GM18520 (cell line): Measurements from ENCODE around the gene IFT81.
"Not testable (repeated sequence)": the region's sequence is repeated elsewhere in the genome, so short reads cannot be mapped to it uniquely, and the experiment has no call there.

ENCODE experiments used
- ATAC-seq: cut with Tn5 transposase; IDR thresholded peaks from one replicate; pipeline ENCODE4 v1.9.1; 2021; ENCODE audit not compliant: unreplicated experiment

IFT81 gene

DNA sequence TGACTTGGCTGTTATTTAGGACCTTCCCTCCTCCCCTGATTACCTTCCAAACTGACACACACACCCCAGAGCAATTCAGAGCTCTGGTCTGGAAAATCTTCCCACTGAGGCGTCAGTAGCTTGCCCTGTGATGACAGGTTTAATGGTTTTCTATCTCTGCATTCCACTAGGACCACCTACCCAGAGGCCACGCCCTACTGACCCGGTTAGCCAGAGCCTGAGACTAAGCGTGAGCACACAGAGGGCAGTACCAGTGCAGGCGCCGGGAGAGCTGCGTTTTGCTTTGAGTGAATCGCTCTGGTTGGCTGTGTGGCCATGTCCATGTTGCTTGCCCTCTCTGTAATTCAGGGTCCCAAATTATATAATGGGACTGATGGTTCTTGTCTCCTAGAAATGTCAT is 120.7 kb downstream of the IFT81 start:
- ATAC-seq = no peak

DNA sequence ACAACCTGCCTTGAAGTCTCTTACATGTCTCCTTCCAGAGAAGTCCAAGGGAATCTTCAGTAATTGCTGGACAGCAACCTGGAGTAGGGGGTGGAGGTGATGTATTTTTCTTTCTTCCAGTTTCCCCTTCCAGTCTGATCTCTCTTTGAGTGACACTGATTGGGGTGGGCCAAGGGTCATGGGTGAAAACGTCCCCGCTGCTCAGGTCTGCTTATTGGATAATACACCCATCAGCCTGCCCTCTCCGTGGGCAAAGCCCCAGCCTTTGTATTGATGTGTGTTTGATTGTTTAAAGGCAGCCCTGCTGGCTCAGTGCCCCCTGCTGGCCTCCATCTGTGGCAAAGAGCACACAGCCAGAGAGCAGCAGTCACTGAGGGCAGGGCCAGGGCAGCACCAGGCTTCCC is 121.2 kb downstream of the IFT81 start:
- no peak for ATAC-seq

GRCh38 chr12:110246636-110247339 is 122.6 kb downstream of the IFT81 start:
- ATAC-seq = no peak

DNA sequence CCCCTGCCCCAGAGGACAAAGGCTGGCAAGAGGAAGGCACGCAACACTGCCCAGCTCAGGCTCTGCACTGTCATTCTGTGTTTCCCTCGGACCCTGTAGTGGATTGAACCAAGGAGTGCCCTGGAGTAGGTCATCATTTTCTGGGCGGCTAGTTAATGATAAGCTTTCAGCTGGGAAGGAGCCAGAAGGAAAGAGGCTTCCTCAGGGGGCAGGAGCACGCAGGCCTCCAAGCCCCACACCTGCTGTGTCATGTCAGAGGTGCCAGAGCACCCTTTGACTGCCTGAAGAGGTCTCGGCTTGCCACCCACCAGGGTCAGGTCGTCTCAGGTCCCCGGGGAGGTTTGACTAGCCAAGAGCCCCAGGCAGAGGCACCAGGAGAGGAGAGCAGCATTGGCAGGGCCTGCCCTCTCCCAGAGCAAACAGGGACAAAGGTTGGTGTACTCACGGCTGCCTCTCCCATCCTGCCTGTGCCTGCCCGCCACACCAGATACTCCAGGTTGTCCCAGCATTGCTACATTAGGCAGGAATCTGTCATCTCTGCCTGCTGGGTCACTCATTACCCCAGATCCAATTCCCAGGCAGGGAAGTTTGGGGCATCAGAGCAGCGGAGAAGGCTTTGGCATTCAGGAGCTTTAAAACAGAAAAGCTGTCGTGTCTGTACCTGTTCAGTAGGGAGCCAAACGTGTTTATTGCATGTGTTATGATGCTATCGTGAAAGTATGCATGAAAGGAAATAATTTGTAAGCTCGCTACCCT is 123.4 kb downstream of the IFT81 start:
- no peak for ATAC-seq

DNA sequence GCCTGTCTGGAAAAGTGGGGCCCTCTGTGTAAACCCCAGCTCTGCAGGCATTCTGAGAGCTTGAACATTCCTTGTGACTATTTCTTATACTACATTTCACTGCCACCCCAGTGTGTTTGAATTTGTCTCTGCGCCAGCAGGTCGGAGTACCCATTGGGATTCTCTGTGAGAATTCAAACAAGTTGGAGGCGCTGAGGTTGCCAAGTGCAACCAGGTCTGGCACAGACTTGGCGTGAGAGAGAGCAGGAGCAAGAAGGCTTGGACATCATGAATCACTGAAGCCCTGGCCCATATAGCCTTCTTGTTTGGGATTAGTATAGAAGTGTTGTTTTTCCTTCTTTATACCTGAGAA is 123.9 kb downstream of the IFT81 start:
- ATAC-seq = no peak

- no peak for ATAC-seq
Measured at GRCh38 chr12:110249105-110249504, 124.9 kb downstream of the IFT81 start.

DNA sequence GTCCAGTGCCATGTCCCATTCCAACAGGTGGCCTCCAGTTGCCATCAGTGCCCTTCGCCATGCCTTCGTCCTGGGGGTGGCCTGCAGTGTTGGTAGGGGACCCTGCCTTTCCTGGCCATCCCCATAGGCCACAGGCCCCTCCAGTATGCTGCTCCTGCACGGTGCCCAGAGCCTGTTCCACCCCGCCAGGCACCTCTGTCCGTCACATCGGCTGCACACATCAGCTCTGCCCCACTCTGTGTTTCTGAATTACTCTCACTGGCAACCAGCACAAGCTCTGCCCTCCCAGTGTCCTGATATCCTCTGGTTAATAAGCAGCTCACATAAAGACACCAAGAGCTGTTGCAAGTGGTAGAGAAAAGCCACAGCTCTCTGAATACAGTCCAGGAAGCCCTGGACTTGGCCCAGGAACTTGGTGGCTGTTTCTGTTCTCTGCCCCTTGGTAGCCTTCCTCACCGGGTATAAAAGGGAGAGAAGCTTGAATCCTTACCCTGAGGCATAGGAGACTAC is 125.6 kb downstream of the IFT81 start:
- no peak for ATAC-seq

GRCh38 chr12:110251381-110251780 is 127.2 kb downstream of the IFT81 start:
- ATAC-seq = no peak

GRCh38 chr12:110252716-110253115 is 128.6 kb downstream of the IFT81 start:
- ATAC-seq = no peak

DNA sequence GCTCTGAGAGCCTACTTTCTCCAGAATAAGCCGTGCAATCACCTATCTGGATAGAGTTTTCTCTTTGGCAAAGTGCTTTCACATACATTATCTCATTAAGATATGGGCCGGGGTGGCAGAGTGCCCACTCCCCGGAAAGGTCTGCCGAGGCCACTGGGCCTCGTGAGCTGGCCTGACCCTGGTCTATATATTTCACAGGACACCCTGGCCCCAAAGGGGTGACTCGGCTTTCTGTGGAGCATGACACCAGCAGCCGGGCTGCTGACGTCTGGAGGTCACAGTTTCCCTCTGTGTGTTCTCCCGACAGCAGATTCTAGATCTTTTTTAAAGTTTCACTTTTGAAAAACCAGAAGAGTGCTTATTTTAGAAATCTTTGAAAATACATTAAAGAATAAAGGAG is 129.0 kb downstream of the IFT81 start:
- ATAC-seq = no peak

GRCh38 chr12:110254971-110255540 is 130.9 kb downstream of the IFT81 start:
- ATAC-seq = no peak

- ATAC-seq = not testable (repeated sequence)
Measured at GRCh38 chr12:110255890-110256456, 131.8 kb downstream of the IFT81 start.

GRCh38 chr12:110256780-110257431 is 132.7 kb downstream of the IFT81 start:
- ATAC-seq = no peak

DNA sequence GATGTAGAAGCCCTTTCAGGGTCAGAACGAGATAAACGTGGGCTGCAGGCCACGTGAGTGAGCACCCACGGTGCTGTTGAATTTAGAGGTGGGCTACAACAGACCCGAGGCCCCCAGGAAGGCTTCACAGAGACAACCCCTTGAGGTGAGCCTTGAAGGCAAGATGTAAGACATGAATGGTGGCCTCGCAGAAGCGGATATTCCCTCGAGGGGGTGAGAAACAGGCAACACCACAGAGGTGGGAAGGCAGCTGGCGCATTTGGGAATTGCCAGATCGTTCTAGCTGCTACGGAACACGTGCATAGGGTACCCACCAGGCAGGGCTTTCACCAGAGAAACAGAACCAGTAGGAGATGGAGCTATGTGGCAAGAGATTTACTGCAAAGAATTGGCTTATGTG is 134.3 kb downstream of the IFT81 start:
- no peak for ATAC-seq

DNA sequence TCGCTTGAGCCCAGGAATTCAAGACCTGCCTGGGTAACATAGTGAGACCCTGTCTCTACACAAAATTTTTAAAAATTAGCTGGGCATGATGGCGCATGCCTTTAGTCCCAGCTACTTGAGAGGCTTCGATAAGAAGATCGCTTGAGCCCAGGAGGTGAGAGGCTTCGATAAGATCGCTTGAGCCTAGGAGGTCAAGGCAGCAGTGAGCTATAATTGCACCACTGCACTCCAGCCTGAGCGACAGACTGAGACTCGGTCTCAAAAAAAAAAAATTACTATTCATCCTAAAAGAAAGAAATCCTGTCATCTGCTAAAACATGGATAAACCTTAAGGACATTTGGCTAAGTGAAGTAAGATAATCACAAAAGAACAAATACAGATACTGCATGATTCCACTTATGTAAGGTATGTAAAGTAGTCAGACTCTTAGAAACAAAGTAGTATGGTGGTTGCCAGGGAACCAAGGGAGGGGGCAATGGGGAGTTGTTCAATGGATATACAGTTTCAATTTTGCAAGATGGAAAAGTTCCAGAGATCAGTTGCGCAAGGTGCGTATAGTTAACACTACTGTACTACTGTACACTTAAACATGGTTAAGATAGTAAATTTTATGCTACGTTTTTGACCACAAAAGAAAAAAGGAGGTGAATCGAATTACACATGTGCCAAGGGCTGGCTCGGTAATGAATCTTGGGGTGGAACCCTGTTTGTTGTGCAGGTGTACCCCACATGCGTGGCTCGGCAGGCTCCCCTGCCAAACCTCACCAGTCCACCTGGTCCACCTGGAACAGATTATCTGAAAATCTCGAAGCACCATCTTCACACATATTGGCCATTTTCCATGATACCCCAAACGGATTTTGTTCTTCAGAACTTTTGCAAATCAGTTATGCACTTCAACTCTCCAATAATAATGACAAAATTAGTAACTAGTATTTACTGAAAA is 138.6 kb downstream of the IFT81 start:
- ATAC-seq = no peak

GRCh38 chr12:110266381-110266960 is 142.3 kb downstream of the IFT81 start:
- no peak for ATAC-seq

- ATAC-seq = no peak
Measured at GRCh38 chr12:110266980-110267620, 142.9 kb downstream of the IFT81 start.
